ENCODE data around the gene ATP1A1.

Gene ATP1A1

GRCh38 chr1:116388122-116388521 is 15.1 kb downstream of the ATP1A1 start:
- TF ChIP-seq, protein P1, sequence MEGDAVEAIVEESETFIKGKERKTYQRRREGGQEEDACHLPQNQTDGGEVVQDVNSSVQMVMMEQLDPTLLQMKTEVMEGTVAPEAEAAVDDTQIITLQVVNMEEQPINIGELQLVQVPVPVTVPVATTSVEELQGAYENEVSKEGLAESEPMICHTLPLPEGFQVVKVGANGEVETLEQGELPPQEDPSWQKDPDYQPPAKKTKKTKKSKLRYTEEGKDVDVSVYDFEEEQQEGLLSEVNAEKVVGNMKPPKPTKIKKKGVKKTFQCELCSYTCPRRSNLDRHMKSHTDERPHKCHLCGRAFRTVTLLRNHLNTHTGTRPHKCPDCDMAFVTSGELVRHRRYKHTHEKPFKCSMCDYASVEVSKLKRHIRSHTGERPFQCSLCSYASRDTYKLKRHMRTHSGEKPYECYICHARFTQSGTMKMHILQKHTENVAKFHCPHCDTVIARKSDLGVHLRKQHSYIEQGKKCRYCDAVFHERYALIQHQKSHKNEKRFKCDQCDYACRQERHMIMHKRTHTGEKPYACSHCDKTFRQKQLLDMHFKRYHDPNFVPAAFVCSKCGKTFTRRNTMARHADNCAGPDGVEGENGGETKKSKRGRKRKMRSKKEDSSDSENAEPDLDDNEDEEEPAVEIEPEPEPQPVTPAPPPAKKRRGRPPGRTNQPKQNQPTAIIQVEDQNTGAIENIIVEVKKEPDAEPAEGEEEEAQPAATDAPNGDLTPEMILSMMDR (IDR thresholded peaks at IDR 0.05) = no peak

- TF ChIP-seq, protein P1 (IDR thresholded peaks at IDR 0.05) = no peak
Measured at GRCh38 chr1:116389013-116389412, 16.0 kb downstream of the ATP1A1 start.

- TF ChIP-seq, protein P1 (IDR thresholded peaks at IDR 0.05) = no peak
Measured at GRCh38 chr1:116389686-116390085, 16.6 kb downstream of the ATP1A1 start.

DNA sequence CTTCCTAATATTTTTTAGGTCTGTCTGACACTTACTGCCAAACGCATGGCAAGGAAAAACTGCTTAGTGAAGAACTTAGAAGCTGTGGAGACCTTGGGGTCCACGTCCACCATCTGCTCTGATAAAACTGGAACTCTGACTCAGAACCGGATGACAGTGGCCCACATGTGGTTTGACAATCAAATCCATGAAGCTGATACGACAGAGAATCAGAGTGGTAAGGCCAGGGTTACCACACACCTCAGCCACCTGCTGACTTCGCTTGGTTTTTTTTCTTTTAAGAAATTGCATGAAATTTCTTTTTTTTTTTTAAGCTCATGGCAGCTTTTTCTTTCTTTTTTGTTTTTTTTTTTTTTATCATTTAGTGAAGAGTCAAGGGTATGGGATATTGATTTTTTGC is 17.2 kb downstream of the ATP1A1 start:
- TF ChIP-seq, protein P1 (IDR thresholded peaks at IDR 0.05) = no peak

- TF ChIP-seq, protein P1 (IDR thresholded peaks at IDR 0.05) = no peak
Measured at GRCh38 chr1:116391185-116391584, 18.1 kb downstream of the ATP1A1 start.

GRCh38 chr1:116392717-116393404 is 19.8 kb downstream of the ATP1A1 start:
- TF ChIP-seq, protein P1 (IDR thresholded peaks at IDR 0.05) = no peak

GRCh38 chr1:116393792-116394191 is 20.7 kb downstream of the ATP1A1 start:
- TF ChIP-seq, protein P1 (IDR thresholded peaks at IDR 0.05) = no peak

DNA sequence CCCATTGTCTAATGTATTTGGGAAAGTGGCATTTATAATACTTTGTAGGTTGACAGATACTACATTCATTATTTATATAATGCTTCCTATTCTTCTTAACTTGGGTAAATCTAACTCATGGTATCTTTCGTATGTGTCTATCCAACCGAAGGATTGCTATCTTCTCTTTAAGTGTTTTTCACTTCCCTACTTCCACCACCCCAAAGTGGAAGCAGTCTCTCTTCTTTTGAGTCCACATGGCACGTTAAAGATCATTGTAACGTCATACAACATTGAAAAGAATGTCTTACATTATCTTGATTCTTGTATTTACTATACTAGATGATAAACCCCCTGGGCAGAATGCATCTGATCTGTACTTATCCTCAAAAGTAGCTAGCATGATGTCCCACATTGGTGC is 21.2 kb downstream of the ATP1A1 start:
- TF ChIP-seq, protein P1 (IDR thresholded peaks at IDR 0.05) = no peak

Measured in LNCAP (cell line).